ENCODE data around the gene SKA2. TPM values are rescaled to one million over a fixed set of nuclear protein-coding genes. Genes with fewer than 3 reads are reported as not detected.
A peak's percentile ranks its signal among the peaks of the same experiment; 100 is the strongest.

Gene SKA2
- total and polyA plus RNA-seq, 9 of the 15 experiments (the other 6 are each of a cell fraction or from before 2014, with no cell fraction given), result 58.1 to 183 (median 133) TPM

DNA sequence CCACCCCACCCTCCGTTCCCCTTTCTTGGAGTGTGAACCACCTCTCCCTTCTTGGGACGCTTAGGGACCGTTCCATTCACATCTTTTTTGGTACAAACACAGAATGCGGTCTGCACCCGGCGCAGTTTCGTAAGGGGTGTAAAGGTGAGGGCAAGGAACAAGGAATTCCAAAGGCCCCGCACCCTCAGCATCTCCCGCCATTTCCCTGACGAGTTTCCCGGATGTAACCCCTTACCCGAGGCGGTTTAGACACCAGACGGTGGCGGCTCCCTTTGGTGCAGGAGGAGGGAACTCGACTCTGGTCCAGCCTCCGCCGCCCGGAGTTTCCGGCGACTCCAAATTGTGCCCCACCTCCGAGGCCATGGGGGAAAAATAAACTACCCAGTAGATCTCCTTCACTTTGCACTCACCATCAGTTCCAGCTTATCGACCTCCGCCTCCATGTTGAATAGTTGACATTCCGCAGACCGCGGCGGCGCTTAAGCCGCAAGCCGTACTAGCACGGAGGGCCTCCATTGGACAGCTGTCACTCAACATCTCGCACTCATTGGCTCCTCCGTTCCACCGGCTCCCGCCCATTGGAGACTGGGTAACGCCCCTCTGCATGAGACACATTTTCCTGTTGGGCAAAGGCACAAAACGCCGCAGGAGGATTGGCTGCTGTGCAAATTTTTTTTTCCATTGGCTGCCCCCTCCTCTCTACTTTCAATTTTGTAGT lies at the start of gene SKA2 (continued):
- TF ChIP-seq L3MBTL2 (IDR thresholded peaks at IDR 0.05), result no peak; the same call in none of the 2 replicates
- TF ChIP-seq YBX1 (IDR thresholded peaks at IDR 0.05), result no peak
- TF ChIP-seq, protein P1, sequence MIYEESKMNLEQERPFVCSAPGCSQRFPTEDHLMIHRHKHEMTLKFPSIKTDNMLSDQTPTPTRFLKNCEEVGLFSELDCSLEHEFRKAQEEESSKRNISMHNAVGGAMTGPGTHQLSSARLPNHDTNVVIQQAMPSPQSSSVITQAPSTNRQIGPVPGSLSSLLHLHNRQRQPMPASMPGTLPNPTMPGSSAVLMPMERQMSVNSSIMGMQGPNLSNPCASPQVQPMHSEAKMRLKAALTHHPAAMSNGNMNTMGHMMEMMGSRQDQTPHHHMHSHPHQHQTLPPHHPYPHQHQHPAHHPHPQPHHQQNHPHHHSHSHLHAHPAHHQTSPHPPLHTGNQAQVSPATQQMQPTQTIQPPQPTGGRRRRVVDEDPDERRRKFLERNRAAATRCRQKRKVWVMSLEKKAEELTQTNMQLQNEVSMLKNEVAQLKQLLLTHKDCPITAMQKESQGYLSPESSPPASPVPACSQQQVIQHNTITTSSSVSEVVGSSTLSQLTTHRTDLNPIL (CRISPR knock-in tag; IDR thresholded peaks at IDR 0.05), result no peak
- TF ChIP-seq, protein P2, sequence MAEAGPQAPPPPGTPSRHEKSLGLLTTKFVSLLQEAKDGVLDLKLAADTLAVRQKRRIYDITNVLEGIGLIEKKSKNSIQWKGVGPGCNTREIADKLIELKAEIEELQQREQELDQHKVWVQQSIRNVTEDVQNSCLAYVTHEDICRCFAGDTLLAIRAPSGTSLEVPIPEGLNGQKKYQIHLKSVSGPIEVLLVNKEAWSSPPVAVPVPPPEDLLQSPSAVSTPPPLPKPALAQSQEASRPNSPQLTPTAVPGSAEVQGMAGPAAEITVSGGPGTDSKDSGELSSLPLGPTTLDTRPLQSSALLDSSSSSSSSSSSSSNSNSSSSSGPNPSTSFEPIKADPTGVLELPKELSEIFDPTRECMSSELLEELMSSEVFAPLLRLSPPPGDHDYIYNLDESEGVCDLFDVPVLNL (CRISPR knock-in tag; IDR thresholded peaks at IDR 0.05; ENCODE audit: low read depth), result peak; percentile 11; the same call in 1 of the 2 replicates
- TF ChIP-seq KDM1A (IDR thresholded peaks at IDR 0.05), result 0 out of 4 replicates have a peak, but pooled peaks of 1 of the 2 experiments have one; percentile 6
- TF ChIP-seq HDAC6 (IDR thresholded peaks at IDR 0.05; ENCODE audit: low read depth, low read length), result no peak
- TF ChIP-seq ESRRA (IDR thresholded peaks at IDR 0.05; ENCODE audit: borderline replicate concordance, low read depth), result peak; percentile 80; the same call in 1 of the 2 replicates
- TF ChIP-seq, protein P3, sequence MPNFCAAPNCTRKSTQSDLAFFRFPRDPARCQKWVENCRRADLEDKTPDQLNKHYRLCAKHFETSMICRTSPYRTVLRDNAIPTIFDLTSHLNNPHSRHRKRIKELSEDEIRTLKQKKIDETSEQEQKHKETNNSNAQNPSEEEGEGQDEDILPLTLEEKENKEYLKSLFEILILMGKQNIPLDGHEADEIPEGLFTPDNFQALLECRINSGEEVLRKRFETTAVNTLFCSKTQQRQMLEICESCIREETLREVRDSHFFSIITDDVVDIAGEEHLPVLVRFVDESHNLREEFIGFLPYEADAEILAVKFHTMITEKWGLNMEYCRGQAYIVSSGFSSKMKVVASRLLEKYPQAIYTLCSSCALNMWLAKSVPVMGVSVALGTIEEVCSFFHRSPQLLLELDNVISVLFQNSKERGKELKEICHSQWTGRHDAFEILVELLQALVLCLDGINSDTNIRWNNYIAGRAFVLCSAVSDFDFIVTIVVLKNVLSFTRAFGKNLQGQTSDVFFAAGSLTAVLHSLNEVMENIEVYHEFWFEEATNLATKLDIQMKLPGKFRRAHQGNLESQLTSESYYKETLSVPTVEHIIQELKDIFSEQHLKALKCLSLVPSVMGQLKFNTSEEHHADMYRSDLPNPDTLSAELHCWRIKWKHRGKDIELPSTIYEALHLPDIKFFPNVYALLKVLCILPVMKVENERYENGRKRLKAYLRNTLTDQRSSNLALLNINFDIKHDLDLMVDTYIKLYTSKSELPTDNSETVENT (CRISPR knock-in tag; IDR thresholded peaks at IDR 0.05), result peak; percentile 14; the same call in 1 of the 2 replicates
- TF ChIP-seq, protein P4, sequence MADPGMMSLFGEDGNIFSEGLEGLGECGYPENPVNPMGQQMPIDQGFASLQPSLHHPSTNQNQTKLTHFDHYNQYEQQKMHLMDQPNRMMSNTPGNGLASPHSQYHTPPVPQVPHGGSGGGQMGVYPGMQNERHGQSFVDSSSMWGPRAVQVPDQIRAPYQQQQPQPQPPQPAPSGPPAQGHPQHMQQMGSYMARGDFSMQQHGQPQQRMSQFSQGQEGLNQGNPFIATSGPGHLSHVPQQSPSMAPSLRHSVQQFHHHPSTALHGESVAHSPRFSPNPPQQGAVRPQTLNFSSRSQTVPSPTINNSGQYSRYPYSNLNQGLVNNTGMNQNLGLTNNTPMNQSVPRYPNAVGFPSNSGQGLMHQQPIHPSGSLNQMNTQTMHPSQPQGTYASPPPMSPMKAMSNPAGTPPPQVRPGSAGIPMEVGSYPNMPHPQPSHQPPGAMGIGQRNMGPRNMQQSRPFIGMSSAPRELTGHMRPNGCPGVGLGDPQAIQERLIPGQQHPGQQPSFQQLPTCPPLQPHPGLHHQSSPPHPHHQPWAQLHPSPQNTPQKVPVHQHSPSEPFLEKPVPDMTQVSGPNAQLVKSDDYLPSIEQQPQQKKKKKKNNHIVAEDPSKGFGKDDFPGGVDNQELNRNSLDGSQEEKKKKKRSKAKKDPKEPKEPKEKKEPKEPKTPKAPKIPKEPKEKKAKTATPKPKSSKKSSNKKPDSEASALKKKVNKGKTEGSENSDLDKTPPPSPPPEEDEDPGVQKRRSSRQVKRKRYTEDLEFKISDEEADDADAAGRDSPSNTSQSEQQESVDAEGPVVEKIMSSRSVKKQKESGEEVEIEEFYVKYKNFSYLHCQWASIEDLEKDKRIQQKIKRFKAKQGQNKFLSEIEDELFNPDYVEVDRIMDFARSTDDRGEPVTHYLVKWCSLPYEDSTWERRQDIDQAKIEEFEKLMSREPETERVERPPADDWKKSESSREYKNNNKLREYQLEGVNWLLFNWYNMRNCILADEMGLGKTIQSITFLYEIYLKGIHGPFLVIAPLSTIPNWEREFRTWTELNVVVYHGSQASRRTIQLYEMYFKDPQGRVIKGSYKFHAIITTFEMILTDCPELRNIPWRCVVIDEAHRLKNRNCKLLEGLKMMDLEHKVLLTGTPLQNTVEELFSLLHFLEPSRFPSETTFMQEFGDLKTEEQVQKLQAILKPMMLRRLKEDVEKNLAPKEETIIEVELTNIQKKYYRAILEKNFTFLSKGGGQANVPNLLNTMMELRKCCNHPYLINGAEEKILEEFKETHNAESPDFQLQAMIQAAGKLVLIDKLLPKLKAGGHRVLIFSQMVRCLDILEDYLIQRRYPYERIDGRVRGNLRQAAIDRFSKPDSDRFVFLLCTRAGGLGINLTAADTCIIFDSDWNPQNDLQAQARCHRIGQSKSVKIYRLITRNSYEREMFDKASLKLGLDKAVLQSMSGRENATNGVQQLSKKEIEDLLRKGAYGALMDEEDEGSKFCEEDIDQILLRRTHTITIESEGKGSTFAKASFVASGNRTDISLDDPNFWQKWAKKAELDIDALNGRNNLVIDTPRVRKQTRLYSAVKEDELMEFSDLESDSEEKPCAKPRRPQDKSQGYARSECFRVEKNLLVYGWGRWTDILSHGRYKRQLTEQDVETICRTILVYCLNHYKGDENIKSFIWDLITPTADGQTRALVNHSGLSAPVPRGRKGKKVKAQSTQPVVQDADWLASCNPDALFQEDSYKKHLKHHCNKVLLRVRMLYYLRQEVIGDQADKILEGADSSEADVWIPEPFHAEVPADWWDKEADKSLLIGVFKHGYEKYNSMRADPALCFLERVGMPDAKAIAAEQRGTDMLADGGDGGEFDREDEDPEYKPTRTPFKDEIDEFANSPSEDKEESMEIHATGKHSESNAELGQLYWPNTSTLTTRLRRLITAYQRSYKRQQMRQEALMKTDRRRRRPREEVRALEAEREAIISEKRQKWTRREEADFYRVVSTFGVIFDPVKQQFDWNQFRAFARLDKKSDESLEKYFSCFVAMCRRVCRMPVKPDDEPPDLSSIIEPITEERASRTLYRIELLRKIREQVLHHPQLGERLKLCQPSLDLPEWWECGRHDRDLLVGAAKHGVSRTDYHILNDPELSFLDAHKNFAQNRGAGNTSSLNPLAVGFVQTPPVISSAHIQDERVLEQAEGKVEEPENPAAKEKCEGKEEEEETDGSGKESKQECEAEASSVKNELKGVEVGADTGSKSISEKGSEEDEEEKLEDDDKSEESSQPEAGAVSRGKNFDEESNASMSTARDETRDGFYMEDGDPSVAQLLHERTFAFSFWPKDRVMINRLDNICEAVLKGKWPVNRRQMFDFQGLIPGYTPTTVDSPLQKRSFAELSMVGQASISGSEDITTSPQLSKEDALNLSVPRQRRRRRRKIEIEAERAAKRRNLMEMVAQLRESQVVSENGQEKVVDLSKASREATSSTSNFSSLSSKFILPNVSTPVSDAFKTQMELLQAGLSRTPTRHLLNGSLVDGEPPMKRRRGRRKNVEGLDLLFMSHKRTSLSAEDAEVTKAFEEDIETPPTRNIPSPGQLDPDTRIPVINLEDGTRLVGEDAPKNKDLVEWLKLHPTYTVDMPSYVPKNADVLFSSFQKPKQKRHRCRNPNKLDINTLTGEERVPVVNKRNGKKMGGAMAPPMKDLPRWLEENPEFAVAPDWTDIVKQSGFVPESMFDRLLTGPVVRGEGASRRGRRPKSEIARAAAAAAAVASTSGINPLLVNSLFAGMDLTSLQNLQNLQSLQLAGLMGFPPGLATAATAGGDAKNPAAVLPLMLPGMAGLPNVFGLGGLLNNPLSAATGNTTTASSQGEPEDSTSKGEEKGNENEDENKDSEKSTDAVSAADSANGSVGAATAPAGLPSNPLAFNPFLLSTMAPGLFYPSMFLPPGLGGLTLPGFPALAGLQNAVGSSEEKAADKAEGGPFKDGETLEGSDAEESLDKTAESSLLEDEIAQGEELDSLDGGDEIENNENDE (IDR thresholded peaks at IDR 0.05; ENCODE audit: low read depth, low read length), result no peak

All from K562 (cell line).